ENCODE measurements around the gene VAC14.

GRCh38 chr16:70749681-70750601 lies 51.0 kb downstream of the VAC14 start:
- no peak for TF ChIP-seq ZNF384 (IDR thresholded peaks at IDR 0.05)
- TF ChIP-seq FOXK2 (IDR thresholded peaks at IDR 0.05): no peak
- TF ChIP-seq SUZ12 (IDR thresholded peaks at IDR 0.05): no peak
- no peak for TF ChIP-seq CTBP1 (IDR thresholded peaks at IDR 0.05; ENCODE audit: borderline replicate concordance)
- TF ChIP-seq ELF4 (IDR thresholded peaks at IDR 0.05): no peak
- no peak for TF ChIP-seq SP1 (IDR thresholded peaks at IDR 0.05)
- no peak for TF ChIP-seq NFRKB (IDR thresholded peaks at IDR 0.05)
- no peak for TF ChIP-seq BHLHE40 (IDR thresholded peaks at IDR 0.05; ENCODE audit: borderline replicate concordance)
- no peak for TF ChIP-seq ARNT (IDR thresholded peaks at IDR 0.05)
- TF ChIP-seq HDGF (IDR thresholded peaks at IDR 0.05; ENCODE audit: borderline replicate concordance): no peak
- TF ChIP-seq FOXA1 (IDR thresholded peaks at IDR 0.05): no peak
- TF ChIP-seq, protein P1, sequence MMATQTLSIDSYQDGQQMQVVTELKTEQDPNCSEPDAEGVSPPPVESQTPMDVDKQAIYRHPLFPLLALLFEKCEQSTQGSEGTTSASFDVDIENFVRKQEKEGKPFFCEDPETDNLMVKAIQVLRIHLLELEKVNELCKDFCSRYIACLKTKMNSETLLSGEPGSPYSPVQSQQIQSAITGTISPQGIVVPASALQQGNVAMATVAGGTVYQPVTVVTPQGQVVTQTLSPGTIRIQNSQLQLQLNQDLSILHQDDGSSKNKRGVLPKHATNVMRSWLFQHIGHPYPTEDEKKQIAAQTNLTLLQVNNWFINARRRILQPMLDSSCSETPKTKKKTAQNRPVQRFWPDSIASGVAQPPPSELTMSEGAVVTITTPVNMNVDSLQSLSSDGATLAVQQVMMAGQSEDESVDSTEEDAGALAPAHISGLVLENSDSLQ (IDR thresholded peaks at IDR 0.05): no peak
- no peak for TF ChIP-seq LEF1 (IDR thresholded peaks at IDR 0.05; ENCODE audit: borderline replicate concordance)
